OCI-LY3 (cell line): Measurements from ENCODE around the gene UBAC1.
"Not testable (repeated sequence)": the region's sequence is repeated elsewhere in the genome, so short reads cannot be mapped to it uniquely, and the experiment has no call there.

Experiments
- H2AFZ ChIP-seq: fragments of 200-600, 300-600 bp; shearing (Covaris generic); 2 replicates; pipeline ENCODE4 v1.6.0; 2014; ENCODE audit warnings: antibody characterized with exemption, low read depth, low read length
- H3K27ac ChIP-seq: fragments of 200-600, 300-600 bp; sonication (generic); 2 replicates; pipeline ENCODE4 v1.5.1; 2014; ENCODE audit warnings: mild to moderate bottlenecking, low read length, moderate library complexity, mixed read lengths
- H3K27me3 ChIP-seq: fragments of 200-600, 300-600 bp; sonication (generic); 2 replicates; pipeline ENCODE4 v1.6.1; 2014; ENCODE audit warnings: low read depth, low read length, mixed read lengths
- H3K36me3 ChIP-seq: fragments of 200-600, 300-600 bp; sonication (generic); replicated peaks from 2 replicates; pipeline ENCODE3; 2014; ENCODE audit warnings: low read depth, low read length, mixed read lengths
- H3K4me1 ChIP-seq: fragments of 300-600, 200-600 bp; sonication (generic); 2 replicates; pipeline ENCODE4 v1.6.1; 2014; ENCODE audit warnings: low read length, mixed read lengths
- H3K4me2 ChIP-seq: fragments of 200-600, 300-600 bp; sonication (generic); 2 replicates; pipeline ENCODE4 v1.6.1; 2014; ENCODE audit warnings: low read length, mixed read lengths
- H3K4me3 ChIP-seq: fragments of 300-600, 200-600 bp; sonication (generic); 2 replicates; pipeline ENCODE4 v1.5.1; 2014; ENCODE audit warnings: antibody characterized with exemption, mild to moderate bottlenecking, low read length, moderate library complexity
- H3K79me2 ChIP-seq: fragments of 300-600, 200-600 bp; shearing (Covaris generic); 2 replicates; pipeline ENCODE4 v1.6.1; 2014; ENCODE audit warnings: mild to moderate bottlenecking, low read length, mixed read lengths
- H3K9ac ChIP-seq: fragments of 300-600, 200-600 bp; shearing (Covaris generic); 2 replicates; pipeline ENCODE4 v1.6.0; 2014; ENCODE audit warnings: mild to moderate bottlenecking, low read length, moderate library complexity
- H3K9me3 ChIP-seq: fragments of 200-600, 300-600 bp; shearing (Covaris generic); 2 replicates; pipeline ENCODE4 v1.6.1; 2014; ENCODE audit warnings: low read length, mixed read lengths; ENCODE audit not compliant: insufficient read depth
- H4K20me1 ChIP-seq: fragments of 200-600, 300-600 bp; sonication (generic); 2 replicates; pipeline ENCODE4 v1.6.1; 2016; ENCODE audit warnings: low read length, mixed read lengths; ENCODE audit not compliant: insufficient read depth
- EZH2phosphoT487 ChIP-seq: fragments of 200-600 bp; shearing (Covaris generic); IDR thresholded peaks from 2 replicates; pipeline ENCODE4 v1.6.1; 2018; ENCODE audit warnings: antibody characterized with exemption, mixed run types, low read depth
- TF ChIP-seq, protein P1 (sequence below): fragments of 200-600, 300-600 bp; sonication (generic); IDR thresholded peaks from 2 replicates; pipeline ENCODE4 v1.5.1; 2014; ENCODE audit warnings: antibody characterized with exemption, low read length, low read depth

Gene UBAC1

DNA sequence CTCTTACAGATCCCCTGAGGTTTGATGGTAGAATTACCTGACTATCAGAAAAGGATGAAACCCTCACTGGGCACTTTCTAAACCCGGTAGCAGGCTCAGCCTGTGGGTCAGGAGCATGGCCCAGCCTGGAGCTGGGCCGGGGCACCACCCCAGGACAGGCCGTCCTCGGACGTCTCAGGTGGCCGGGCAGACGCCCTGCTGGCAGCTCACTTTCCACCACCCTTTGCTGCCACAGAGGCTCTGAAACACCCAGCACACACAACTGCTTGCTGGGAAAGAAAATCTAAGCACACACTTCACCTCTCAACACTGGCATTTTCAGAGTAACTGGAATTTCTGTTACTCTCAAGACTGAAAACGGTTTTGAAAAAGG, 4.4 kb downstream of the UBAC1 start:
- no peak overlapping the region for H3K27ac ChIP-seq
- TF ChIP-seq, protein P1, sequence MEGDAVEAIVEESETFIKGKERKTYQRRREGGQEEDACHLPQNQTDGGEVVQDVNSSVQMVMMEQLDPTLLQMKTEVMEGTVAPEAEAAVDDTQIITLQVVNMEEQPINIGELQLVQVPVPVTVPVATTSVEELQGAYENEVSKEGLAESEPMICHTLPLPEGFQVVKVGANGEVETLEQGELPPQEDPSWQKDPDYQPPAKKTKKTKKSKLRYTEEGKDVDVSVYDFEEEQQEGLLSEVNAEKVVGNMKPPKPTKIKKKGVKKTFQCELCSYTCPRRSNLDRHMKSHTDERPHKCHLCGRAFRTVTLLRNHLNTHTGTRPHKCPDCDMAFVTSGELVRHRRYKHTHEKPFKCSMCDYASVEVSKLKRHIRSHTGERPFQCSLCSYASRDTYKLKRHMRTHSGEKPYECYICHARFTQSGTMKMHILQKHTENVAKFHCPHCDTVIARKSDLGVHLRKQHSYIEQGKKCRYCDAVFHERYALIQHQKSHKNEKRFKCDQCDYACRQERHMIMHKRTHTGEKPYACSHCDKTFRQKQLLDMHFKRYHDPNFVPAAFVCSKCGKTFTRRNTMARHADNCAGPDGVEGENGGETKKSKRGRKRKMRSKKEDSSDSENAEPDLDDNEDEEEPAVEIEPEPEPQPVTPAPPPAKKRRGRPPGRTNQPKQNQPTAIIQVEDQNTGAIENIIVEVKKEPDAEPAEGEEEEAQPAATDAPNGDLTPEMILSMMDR = no peak
- no peak for TF ChIP-seq EZH2phosphoT487
- H3K9me3 ChIP-seq = no peaks in the 10 kb centered on the region
- no peaks in the 10 kb centered on the region for H3K27me3 ChIP-seq
- no peak overlapping the region for H3K9ac ChIP-seq
- peaks cover 15% of the 10 kb centered on the region for H3K36me3 ChIP-seq
- peaks cover 56% of the 10 kb centered on the region for H3K79me2 ChIP-seq
- peaks cover 7% of the 10 kb centered on the region; the same call in 1 of the 2 replicates for H4K20me1 ChIP-seq
- no peak overlapping the region for H2AFZ ChIP-seq
- peaks cover 10% of the 10 kb centered on the region for H3K4me1 ChIP-seq
- no peak overlapping the region for H3K4me3 ChIP-seq
- H3K4me2 ChIP-seq = no peak overlapping the region

DNA sequence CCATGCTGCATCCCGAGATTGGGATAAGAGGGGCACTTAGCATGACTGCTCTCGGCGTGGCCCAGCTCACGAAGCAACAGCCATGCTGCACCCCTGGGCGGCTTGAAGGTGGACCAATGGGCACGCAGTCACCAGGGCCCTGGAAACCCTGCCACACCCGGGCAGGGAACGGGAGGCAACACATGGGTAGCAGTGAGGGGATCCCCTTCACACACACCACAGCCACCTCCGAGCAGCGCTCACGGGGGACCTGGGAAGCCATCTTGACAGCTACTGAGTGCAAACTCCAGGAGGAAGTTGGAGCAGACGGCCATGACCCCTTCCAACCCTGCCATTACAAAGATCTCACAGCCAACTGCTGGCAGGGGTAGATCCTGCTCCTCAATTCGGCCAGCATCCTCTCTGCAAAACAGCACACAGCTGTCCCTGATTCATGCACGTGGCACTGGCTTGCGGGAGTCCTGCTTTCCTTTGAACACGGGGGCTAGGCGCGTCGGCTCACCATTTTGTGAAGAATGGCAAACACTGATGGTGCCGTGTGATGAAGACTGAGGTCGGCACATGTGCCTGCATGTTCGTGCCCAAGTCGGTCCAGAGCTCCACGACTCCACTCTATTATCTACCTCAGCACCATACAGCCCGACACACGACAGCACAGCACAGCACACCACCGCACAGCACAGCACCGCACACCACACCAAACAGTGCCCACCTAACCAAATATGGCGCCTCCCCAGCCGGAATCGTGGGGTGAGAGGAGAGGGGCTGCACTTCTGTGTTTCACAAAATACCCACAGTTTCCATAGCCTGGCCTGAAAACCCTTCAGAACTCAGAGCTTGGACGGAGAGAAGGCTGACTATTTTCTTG, 5.0 kb downstream of the UBAC1 start:
- Histone ChIP-seq H4K20me1 (peaks cover 7% of the 10 kb centered on the region; the same call in 1 of the 2 replicates), H3K36me3 (peaks cover 15% of the 10 kb centered on the region), H3K79me2 (peaks cover 56% of the 10 kb centered on the region), H3K9ac (no peak overlapping the region), H3K4me3 (no peak overlapping the region), H3K27ac (no peak overlapping the region), H3K9me3 (no peaks in the 10 kb centered on the region), H3K4me2 (no peak overlapping the region), H2AFZ (no peak overlapping the region), H3K27me3 (no peaks in the 10 kb centered on the region), H3K4me1 (peaks cover 8% of the 10 kb centered on the region)
- no peak for TF ChIP-seq EZH2phosphoT487
- TF ChIP-seq, protein P1 = no peak

DNA sequence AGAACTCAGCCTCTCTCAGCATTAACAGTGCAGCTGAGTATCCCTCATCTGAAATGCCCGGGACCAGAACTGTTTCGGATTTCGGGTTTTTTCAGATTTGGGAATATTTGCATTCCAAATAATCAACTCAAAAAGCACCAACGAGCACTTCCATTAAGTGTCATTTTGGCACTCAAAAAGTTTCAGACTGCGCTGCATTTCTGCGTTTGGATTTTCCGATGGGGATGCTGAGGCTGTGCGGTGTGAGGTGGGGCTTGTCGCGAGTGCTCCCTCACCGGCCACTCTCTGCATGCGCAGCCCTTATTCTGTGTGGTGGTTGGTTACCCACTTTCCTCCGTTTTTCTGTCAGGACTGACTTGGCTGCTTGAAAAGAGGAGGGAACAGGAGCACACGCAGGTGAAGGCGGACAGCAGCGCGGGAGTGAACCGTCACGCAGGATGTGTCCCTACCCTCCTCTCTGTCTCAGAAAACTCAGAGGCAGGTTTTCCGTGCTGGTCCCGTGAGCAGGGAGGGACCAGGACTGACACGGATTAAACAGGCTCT, 8.4 kb downstream of the UBAC1 start:
- no peaks in the 10 kb centered on the region for H3K27me3 ChIP-seq
- H4K20me1 ChIP-seq = peaks cover 7% of the 10 kb centered on the region; the same call in 1 of the 2 replicates
- no peak overlapping the region for H3K4me3 ChIP-seq
- H3K79me2 ChIP-seq = peaks cover 24% of the 10 kb centered on the region
- no peak overlapping the region for H3K4me2 ChIP-seq
- H3K9ac ChIP-seq = no peak overlapping the region
- no peak overlapping the region for H2AFZ ChIP-seq
- TF ChIP-seq, protein P1 = no peak
- no peak for TF ChIP-seq EZH2phosphoT487
- peaks cover 15% of the 10 kb centered on the region for H3K36me3 ChIP-seq
- no peaks in the 10 kb centered on the region for H3K4me1 ChIP-seq
- no peaks in the 10 kb centered on the region for H3K9me3 ChIP-seq
- H3K27ac ChIP-seq = no peak overlapping the region

DNA sequence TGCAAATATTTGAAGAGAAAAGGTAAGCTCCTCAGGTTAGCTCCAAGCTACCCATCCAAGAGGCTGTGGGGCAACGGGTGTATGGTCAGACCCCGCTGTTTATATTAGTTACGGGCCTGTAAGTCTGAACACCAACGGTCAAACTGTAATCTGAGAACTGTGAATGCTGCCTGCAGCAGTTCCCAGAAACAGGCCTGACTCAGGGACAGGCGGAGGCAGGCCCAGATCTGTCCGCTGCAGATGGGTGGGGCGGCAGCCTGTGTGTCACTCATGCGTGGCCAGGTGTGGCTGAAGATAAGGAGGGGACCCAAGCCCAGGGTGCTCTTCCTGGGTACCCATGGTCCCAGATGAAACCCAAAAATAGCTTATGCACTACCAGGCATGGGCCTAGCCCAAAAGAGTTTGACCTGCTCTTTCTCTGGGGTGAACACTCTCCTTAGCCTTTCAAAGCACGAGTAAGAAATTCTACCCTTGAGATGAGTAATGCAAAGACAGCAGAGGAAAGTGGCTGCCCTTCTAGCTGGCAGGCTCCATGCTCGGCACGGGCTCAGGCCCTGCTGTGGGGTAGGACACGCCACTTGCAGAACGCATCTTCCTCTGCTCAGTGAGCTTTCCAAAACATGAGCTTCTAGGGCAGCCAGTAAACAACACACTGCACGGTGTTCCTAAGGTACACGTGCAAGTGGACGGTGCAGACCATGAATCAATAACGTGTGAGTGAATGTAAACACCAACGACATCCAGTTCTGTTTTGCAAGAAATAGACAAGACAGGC, 9.1 kb downstream of the UBAC1 start:
- Histone ChIP-seq H3K9me3 (no peaks in the 10 kb centered on the region), H3K4me3 (no peak overlapping the region), H3K27ac (no peak overlapping the region), H3K36me3 (peaks cover 15% of the 10 kb centered on the region), H4K20me1 (peaks cover 7% of the 10 kb centered on the region; the same call in 1 of the 2 replicates), H2AFZ (no peak overlapping the region), H3K27me3 (no peaks in the 10 kb centered on the region), H3K79me2 (peaks cover 17% of the 10 kb centered on the region), H3K4me1 (no peaks in the 10 kb centered on the region), H3K4me2 (no peak overlapping the region), H3K9ac (no peak overlapping the region)
- no peak for TF ChIP-seq EZH2phosphoT487
- TF ChIP-seq, protein P1 = no peak

DNA sequence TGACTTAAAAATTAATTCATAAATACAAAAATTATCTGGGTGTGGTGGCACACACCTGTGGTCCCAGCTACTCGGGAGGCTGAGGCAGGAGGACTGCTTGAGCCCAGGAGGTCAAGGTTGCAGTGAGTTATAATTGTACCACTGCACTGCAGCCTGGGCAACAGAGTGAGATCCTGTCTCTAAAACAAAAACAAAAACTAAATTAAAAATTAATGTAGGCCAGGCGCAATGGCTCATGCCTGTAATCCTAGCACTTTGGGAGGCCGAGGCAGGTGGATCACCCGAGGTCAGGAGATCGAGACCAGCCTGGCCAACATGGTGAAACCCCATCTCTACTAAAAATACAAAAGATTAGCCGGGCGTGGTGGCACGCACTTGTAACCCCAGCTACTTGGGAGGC, 9.9 kb downstream of the UBAC1 start:
- not testable (repeated sequence) for H4K20me1 ChIP-seq, H2AFZ ChIP-seq, H3K79me2 ChIP-seq, H3K4me2 ChIP-seq, H3K4me3 ChIP-seq, H3K9ac ChIP-seq, H3K9me3 ChIP-seq, H3K27ac ChIP-seq, H3K4me1 ChIP-seq, H3K27me3 ChIP-seq
- peaks cover 16% of the 10 kb centered on the region for H3K36me3 ChIP-seq
